ENCODE measurements around the gene BAIAP2.

- TF ChIP-seq POLR2A (IDR thresholded peaks at IDR 0.05) (no peak), POLR2AphosphoS5 (IDR thresholded peaks at IDR 0.05) (no peak)
Measured at GRCh38 chr17:81091774-81092517, 57.0 kb downstream of the BAIAP2 start.
